SU-DHL-6 (cell line): ENCODE data around the gene HAUS5.

ENCODE experiments used
- H2AFZ ChIP-seq: fragments of 200-600 bp; sonication (generic); 2 replicates; pipeline ENCODE4 v1.6.1; 2014; ENCODE audit warnings: low read depth, mild to moderate bottlenecking, moderate library complexity, mixed read lengths, antibody characterized with exemption, low read length; ENCODE audit not compliant: severe bottlenecking
- H3F3A ChIP-seq: fragments of 200-600 bp; shearing (Covaris generic); 2 replicates; pipeline ENCODE4 v1.6.0; 2016; ENCODE audit warnings: antibody characterized with exemption, mild to moderate bottlenecking; ENCODE audit not compliant: insufficient read depth
- H3K27ac ChIP-seq: fragments of 200-600 bp; sonication (generic); 2 replicates; pipeline ENCODE4 v1.5.1; 2016; ENCODE audit warnings: low read depth, mild to moderate bottlenecking, low read length, moderate library complexity, mixed read lengths
- H3K27me3 ChIP-seq: fragments of 200-600 bp; sonication (generic), shearing (Covaris generic); 2 replicates; pipeline ENCODE4 v1.6.0; 2014; ENCODE audit warnings: mild to moderate bottlenecking, low read length
- H3K36me3 ChIP-seq: fragments of 200-600 bp; sonication (generic); 2 replicates; pipeline ENCODE4 v1.6.1; 2014; ENCODE audit warnings: mild to moderate bottlenecking, low read length, mixed read lengths
- H3K4me2 ChIP-seq: fragments of 300-600, 200-600 bp; shearing (Covaris generic), sonication (generic); 2 replicates; pipeline ENCODE4 v1.6.0; 2014; ENCODE audit warnings: low read length, low read depth, mild to moderate bottlenecking; ENCODE audit not compliant: poor library complexity, severe bottlenecking
- H3K4me3 ChIP-seq: fragments of 200-600 bp; sonication (generic); 2 replicates; pipeline ENCODE4 v1.5.1; 2014; ENCODE audit warnings: antibody characterized with exemption, low read length, mild to moderate bottlenecking, mixed read lengths; ENCODE audit not compliant: insufficient read depth, poor library complexity, severe bottlenecking
- H3K79me2 ChIP-seq: fragments of 200-600 bp; sonication (generic); 2 replicates; pipeline ENCODE4 v1.6.1; 2014; ENCODE audit warnings: mild to moderate bottlenecking, low read length, moderate library complexity; ENCODE audit not compliant: insufficient read depth
- H3K9ac ChIP-seq: fragments of 200-600 bp; sonication (generic); 2 replicates; pipeline ENCODE4 v1.7.0; 2014; ENCODE audit warnings: mild to moderate bottlenecking, low read length
- H3K9me2 ChIP-seq: fragments of 200-600 bp; sonication (generic); replicated peaks from 2 replicates; pipeline ENCODE4 v1.6.1; 2014; ENCODE audit warnings: low read length; ENCODE audit not compliant: insufficient read depth
- H3K9me3 ChIP-seq: fragments of 200-600 bp; sonication (generic); 2 replicates; pipeline ENCODE4 v1.6.1; 2014; ENCODE audit warnings: low read length, mixed read lengths; ENCODE audit not compliant: insufficient read depth
- H4K20me1 ChIP-seq: fragments of 200-600 bp; sonication (generic); 2 replicates; pipeline ENCODE4 v1.6.1; 2014; ENCODE audit warnings: low read depth, mild to moderate bottlenecking, antibody characterized with exemption, low read length, moderate library complexity, mixed read lengths
- EZH2phosphoT487 ChIP-seq: fragments of 200-600 bp; sonication (generic), shearing (Covaris generic); conservative IDR thresholded peaks from 2 replicates; pipeline ENCODE4 v1.6.1; 2018; ENCODE audit warnings: mild to moderate bottlenecking, antibody characterized with exemption, low read length, moderate library complexity, mixed read lengths
- TF ChIP-seq, protein P1 (sequence below): fragments of 200-600 bp; sonication (generic); IDR thresholded peaks from one replicate; pipeline ENCODE4 v1.5.1; 2017; ENCODE audit warnings: antibody characterized with exemption, mild to moderate bottlenecking, low read length, moderate library complexity; ENCODE audit not compliant: insufficient read depth, poor library complexity, severe bottlenecking

The HAUS5 gene

DNA sequence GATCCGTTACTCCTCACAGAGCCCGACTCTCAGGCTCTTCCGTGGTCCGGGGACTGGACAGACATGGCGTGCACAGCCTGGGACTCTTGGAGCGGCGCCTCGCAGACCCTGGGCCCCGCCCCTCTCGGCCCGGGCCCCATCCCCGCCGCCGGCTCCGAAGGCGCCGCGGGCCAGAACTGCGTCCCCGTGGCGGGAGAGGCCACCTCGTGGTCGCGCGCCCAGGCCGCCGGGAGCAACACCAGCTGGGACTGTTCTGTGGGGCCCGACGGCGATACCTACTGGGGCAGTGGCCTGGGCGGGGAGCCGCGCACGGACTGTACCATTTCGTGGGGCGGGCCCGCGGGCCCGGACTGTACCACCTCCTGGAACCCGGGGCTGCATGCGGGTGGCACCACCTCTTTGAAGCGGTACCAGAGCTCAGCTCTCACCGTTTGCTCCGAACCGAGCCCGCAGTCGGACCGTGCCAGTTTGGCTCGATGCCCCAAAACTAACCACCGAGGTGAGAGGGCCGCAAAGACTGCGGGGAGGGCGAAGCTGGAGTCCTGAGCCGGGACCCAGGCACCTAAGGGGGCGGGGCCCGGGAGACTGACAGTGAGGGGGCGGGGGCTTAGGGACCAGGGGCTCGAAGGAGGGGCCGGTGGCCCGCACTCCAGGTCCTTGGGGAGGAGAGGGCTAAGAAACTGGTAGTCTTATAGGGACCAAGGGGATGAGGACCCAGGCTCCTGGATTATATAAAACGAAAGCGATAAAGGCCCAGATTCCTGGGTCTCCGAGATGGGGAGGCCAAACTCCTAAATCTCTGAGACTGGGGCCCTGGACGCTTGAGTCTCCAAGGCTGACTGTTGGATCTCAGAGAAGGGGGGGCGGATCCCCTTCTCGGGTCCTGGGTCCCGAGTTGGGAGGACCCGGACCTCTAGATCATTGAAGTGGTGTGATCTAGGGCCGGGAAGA, 31.0 kb downstream of the HAUS5 start:
- no peaks in the 10 kb centered on the region for H3K36me3 ChIP-seq
- TF ChIP-seq EZH2phosphoT487, result no peak
- TF ChIP-seq, protein P1, sequence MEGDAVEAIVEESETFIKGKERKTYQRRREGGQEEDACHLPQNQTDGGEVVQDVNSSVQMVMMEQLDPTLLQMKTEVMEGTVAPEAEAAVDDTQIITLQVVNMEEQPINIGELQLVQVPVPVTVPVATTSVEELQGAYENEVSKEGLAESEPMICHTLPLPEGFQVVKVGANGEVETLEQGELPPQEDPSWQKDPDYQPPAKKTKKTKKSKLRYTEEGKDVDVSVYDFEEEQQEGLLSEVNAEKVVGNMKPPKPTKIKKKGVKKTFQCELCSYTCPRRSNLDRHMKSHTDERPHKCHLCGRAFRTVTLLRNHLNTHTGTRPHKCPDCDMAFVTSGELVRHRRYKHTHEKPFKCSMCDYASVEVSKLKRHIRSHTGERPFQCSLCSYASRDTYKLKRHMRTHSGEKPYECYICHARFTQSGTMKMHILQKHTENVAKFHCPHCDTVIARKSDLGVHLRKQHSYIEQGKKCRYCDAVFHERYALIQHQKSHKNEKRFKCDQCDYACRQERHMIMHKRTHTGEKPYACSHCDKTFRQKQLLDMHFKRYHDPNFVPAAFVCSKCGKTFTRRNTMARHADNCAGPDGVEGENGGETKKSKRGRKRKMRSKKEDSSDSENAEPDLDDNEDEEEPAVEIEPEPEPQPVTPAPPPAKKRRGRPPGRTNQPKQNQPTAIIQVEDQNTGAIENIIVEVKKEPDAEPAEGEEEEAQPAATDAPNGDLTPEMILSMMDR, result no peak
- H3K4me2 ChIP-seq, result peak overlapping the region; percentile 91
- peaks cover 27% of the 10 kb centered on the region for H3F3A ChIP-seq
- H3K9ac ChIP-seq, result peak overlapping the region; percentile 65
- H2AFZ ChIP-seq, result peak overlapping the region; percentile 75
- H3K27ac ChIP-seq, result peak overlapping the region; percentile 70
- H3K79me2 ChIP-seq, result peaks cover 4% of the 10 kb centered on the region
- H4K20me1 ChIP-seq, result no peaks in the 10 kb centered on the region
- H3K4me3 ChIP-seq, result peak overlapping the region; percentile 61
- H3K9me2 ChIP-seq, result no peaks in the 10 kb centered on the region
- H3K9me3 ChIP-seq, result no peaks in the 10 kb centered on the region
- H3K27me3 ChIP-seq, result no peaks in the 10 kb centered on the region

DNA sequence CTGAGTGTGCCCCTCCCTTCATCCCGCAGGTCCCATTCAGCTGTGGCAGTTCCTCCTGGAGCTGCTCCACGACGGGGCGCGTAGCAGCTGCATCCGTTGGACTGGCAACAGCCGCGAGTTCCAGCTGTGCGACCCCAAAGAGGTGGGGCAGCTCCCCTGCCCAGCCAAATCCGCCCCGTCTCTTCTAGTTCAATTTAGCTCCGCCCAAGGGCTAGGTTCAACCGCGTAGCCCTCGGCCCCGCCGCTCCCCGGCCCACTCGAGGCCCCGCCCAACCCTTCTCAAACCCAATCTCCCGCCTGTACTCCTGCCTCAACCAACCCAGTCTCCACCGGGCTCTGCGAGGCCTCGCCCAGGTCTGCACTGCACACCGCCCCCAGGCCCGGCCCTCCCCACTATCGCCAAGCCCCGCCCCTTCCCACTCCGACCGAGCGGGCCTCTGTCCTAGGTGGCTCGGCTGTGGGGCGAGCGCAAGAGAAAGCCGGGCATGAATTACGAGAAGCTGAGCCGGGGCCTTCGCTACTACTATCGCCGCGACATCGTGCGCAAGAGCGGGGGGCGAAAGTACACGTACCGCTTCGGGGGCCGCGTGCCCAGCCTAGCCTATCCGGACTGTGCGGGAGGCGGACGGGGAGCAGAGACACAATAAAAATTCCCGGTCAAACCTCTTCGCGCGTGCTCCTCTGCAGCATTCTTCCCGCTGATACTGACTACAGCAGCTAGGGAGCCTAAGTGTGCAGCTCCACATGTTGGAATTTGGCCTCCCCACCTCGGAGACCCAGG, 31.9 kb downstream of the HAUS5 start:
- H3K27me3 ChIP-seq, result no peaks in the 10 kb centered on the region
- peaks cover 13% of the 10 kb centered on the region for H3K79me2 ChIP-seq
- H3K4me2 ChIP-seq, result peak overlapping the region; percentile 91
- TF ChIP-seq, protein P1, result no peak
- TF ChIP-seq EZH2phosphoT487, result no peak
- no peaks in the 10 kb centered on the region for H4K20me1 ChIP-seq
- H3K9me3 ChIP-seq, result no peaks in the 10 kb centered on the region
- no peaks in the 10 kb centered on the region for H3K9me2 ChIP-seq
- no peaks in the 10 kb centered on the region for H3K36me3 ChIP-seq
- H2AFZ ChIP-seq, result peak overlapping the region; percentile 75
- peak overlapping the region; percentile 70 for H3K27ac ChIP-seq
- H3F3A ChIP-seq, result peaks cover 26% of the 10 kb centered on the region
- peak overlapping the region; percentile 65 for H3K9ac ChIP-seq
- peak overlapping the region; percentile 61 for H3K4me3 ChIP-seq

DNA sequence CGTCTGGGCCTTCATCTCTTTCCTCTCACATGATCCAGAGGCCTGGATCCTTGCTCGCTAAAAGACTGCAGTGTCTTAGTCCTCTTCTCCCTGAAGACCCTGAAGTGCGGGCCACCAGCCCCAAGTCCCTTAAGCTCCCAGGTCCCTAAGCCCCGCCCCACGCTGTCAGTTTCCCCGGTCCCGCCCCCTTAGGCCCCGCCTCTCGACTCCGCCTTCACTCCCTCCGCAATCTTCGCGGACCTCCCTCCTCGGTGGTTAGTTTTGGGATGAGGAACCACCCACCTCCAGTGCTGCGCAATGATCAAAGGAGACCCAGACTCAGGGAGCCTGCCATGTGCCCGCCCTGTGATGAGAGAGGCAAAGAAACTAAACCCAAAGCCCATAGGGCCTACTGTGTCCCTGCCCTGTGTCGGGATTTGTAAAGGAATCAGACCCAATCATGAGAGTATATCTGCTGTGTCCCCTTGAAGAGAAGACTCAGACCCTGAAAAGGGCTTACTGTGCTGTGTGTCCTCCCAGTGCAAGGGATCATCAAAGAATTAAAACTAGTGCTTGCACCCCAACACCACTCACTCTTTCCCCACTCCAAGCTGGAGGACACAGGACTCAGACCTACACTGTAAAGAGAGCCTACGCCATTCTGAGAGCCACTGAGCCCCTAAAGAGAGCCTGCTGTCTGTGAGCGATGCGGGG, 32.6 kb downstream of the HAUS5 start:
- H3K4me2 ChIP-seq, result peak overlapping the region; percentile 91
- peaks cover 20% of the 10 kb centered on the region for H3K79me2 ChIP-seq
- peak overlapping the region; percentile 75 for H2AFZ ChIP-seq
- peak overlapping the region; percentile 61 for H3K27ac ChIP-seq
- no peaks in the 10 kb centered on the region for H3K27me3 ChIP-seq
- H3K9me2 ChIP-seq, result no peaks in the 10 kb centered on the region
- H4K20me1 ChIP-seq, result no peaks in the 10 kb centered on the region
- no peaks in the 10 kb centered on the region for H3K36me3 ChIP-seq
- TF ChIP-seq, protein P1, result no peak
- peaks cover 24% of the 10 kb centered on the region for H3F3A ChIP-seq
- H3K9me3 ChIP-seq, result no peaks in the 10 kb centered on the region
- peak overlapping the region; percentile 49 for H3K9ac ChIP-seq
- peak overlapping the region; percentile 54 for H3K4me3 ChIP-seq
